ENCODE measurements around the gene NYAP2.

DNA sequence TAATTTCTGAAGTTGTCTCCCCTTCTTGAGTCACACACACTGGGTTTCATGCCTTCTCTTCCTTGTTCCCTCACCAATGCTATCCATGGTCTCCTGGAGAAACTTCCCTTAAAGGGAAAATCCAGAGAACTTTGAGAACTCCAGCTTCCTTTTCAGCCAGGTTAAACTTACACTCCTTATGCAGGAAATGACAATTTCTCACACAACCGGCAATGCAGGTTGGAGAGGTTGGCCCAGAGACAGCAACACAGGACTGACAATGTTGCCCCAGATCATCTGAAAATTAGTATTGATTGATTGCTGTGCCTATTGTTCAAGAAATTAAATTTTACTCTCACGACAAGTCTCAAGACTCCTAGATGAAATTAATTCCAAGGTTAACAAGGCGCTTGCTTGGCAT is 292.2 kb downstream of the NYAP2 start:
- TF ChIP-seq POLR2AphosphoS5 (IDR thresholded peaks at IDR 0.05) (no peak), CTCF (IDR thresholded peaks at IDR 0.05) (no peak)

Data from gastroesophageal sphincter (tissue), 3 donors.